ENCODE data around the gene POLR3B. TPM values are rescaled to one million over a fixed set of nuclear protein-coding genes. Genes with fewer than 3 reads are reported as not detected.
"Not testable (repeated sequence)": the region's sequence is repeated elsewhere in the genome, so short reads cannot be mapped to it uniquely, and the experiment has no call there.

Gene POLR3B
- polyA plus RNA-seq, 1 donor, result 6.5 TPM

GRCh38 chr12:106459124-106459523, 101.6 kb downstream of the POLR3B start:
- Histone ChIP-seq H3K4me3 (ENCODE audit: low read length) (no peak overlapping the region), H3K27me3 (ENCODE audit: control insufficient read depth, insufficient read depth, low read length) (no peaks in the 10 kb centered on the region), H3K36me3 (ENCODE audit: control insufficient read depth, insufficient read depth, low read length) (peaks cover 33% of the 10 kb centered on the region), H3K27ac (ENCODE audit: low read length) (no peak overlapping the region), H3K4me1 (ENCODE audit: control insufficient read depth, insufficient read depth, low read length) (no peaks in the 10 kb centered on the region), H3K9me3 (ENCODE audit: control insufficient read depth, low read depth, low read length) (no peaks in the 10 kb centered on the region)
- WGBS (ENCODE audit: insufficient coverage, low lambda C conversion rate), result 100% methylated on average over 3 of the region's 6 CpGs
- no peak for DNase-seq

- no peak overlapping the region for H3K4me3 ChIP-seq (ENCODE audit: low read length)
- H3K27ac ChIP-seq (ENCODE audit: low read length), result no peak overlapping the region
- H3K36me3 ChIP-seq (ENCODE audit: control insufficient read depth, insufficient read depth, low read length), result peaks cover 33% of the 10 kb centered on the region
- WGBS (ENCODE audit: insufficient coverage, low lambda C conversion rate), result 100% methylated on average over 1 of the region's 1 CpG
- no peaks in the 10 kb centered on the region for H3K27me3 ChIP-seq (ENCODE audit: control insufficient read depth, insufficient read depth, low read length)
- no peaks in the 10 kb centered on the region for H3K9me3 ChIP-seq (ENCODE audit: control insufficient read depth, low read depth, low read length)
- DNase-seq, result no peak
- H3K4me1 ChIP-seq (ENCODE audit: control insufficient read depth, insufficient read depth, low read length), result no peaks in the 10 kb centered on the region
Observed at GRCh38 chr12:106459534-106459933, 102.0 kb downstream of the POLR3B start.

- DNase-seq, result no peak
Observed at GRCh38 chr12:106461730-106462129, 104.2 kb downstream of the POLR3B start.

GRCh38 chr12:106465605-106466004, 108.1 kb downstream of the POLR3B start:
- no CpG with 5 or more reads among the region's 4 CpGs for WGBS (ENCODE audit: insufficient coverage, low lambda C conversion rate)
- H3K27me3 ChIP-seq (ENCODE audit: control insufficient read depth, insufficient read depth, low read length); H3K4me3 ChIP-seq (ENCODE audit: low read length); H3K27ac ChIP-seq (ENCODE audit: low read length); H3K36me3 ChIP-seq (ENCODE audit: control insufficient read depth, insufficient read depth, low read length); H3K9me3 ChIP-seq (ENCODE audit: control insufficient read depth, low read depth, low read length); H3K4me1 ChIP-seq (ENCODE audit: control insufficient read depth, insufficient read depth, low read length); DNase-seq: not testable (repeated sequence)

More at GRCh38 chr12:106461730-106462129, 104.2 kb downstream of the POLR3B start:
- Histone ChIP-seq H3K27ac (ENCODE audit: low read length) (no peak overlapping the region), H3K9me3 (ENCODE audit: control insufficient read depth, low read depth, low read length) (no peaks in the 10 kb centered on the region), H3K4me1 (ENCODE audit: control insufficient read depth, insufficient read depth, low read length) (no peaks in the 10 kb centered on the region), H3K27me3 (ENCODE audit: control insufficient read depth, insufficient read depth, low read length) (no peaks in the 10 kb centered on the region), H3K36me3 (ENCODE audit: control insufficient read depth, insufficient read depth, low read length) (peaks cover 28% of the 10 kb centered on the region), H3K4me3 (ENCODE audit: low read length) (no peak overlapping the region)
- no CpG with 5 or more reads among the region's 2 CpGs for WGBS (ENCODE audit: insufficient coverage, low lambda C conversion rate)

GRCh38 chr12:106475662-106476061, 118.1 kb downstream of the POLR3B start:
- H3K36me3 ChIP-seq (ENCODE audit: control insufficient read depth, insufficient read depth, low read length); H3K4me3 ChIP-seq (ENCODE audit: low read length); H3K27ac ChIP-seq (ENCODE audit: low read length); H3K27me3 ChIP-seq (ENCODE audit: control insufficient read depth, insufficient read depth, low read length); H3K9me3 ChIP-seq (ENCODE audit: control insufficient read depth, low read depth, low read length); DNase-seq; H3K4me1 ChIP-seq (ENCODE audit: control insufficient read depth, insufficient read depth, low read length): not testable (repeated sequence)
- no CpG with 5 or more reads among the region's 3 CpGs for WGBS (ENCODE audit: insufficient coverage, low lambda C conversion rate)

- H3K27ac ChIP-seq (ENCODE audit: low read length); H3K9me3 ChIP-seq (ENCODE audit: control insufficient read depth, low read depth, low read length); H3K4me3 ChIP-seq (ENCODE audit: low read length); H3K4me1 ChIP-seq (ENCODE audit: control insufficient read depth, insufficient read depth, low read length); DNase-seq; H3K36me3 ChIP-seq (ENCODE audit: control insufficient read depth, insufficient read depth, low read length); H3K27me3 ChIP-seq (ENCODE audit: control insufficient read depth, insufficient read depth, low read length): not testable (repeated sequence)
- no CpG with 5 or more reads among the region's 18 CpGs for WGBS (ENCODE audit: insufficient coverage, low lambda C conversion rate)
Observed at GRCh38 chr12:106477627-106478026, 120.1 kb downstream of the POLR3B start.

GRCh38 chr12:106480251-106480650, 122.7 kb downstream of the POLR3B start:
- Histone ChIP-seq H3K9me3 (ENCODE audit: control insufficient read depth, low read depth, low read length) (no peaks in the 10 kb centered on the region), H3K27ac (ENCODE audit: low read length) (peak overlapping the region; percentile 38), H3K4me1 (ENCODE audit: control insufficient read depth, insufficient read depth, low read length) (no peaks in the 10 kb centered on the region), H3K4me3 (ENCODE audit: low read length) (no peak overlapping the region), H3K27me3 (ENCODE audit: control insufficient read depth, insufficient read depth, low read length) (no peaks in the 10 kb centered on the region), H3K36me3 (ENCODE audit: control insufficient read depth, insufficient read depth, low read length) (no peaks in the 10 kb centered on the region)
- peak; percentile 58 to 71 for DNase-seq
- no CpG with 5 or more reads among the region's 1 CpG for WGBS (ENCODE audit: insufficient coverage, low lambda C conversion rate)

- H3K36me3 ChIP-seq (ENCODE audit: control insufficient read depth, insufficient read depth, low read length), result no peaks in the 10 kb centered on the region
- 100% methylated on average over 2 of the region's 6 CpGs for WGBS (ENCODE audit: insufficient coverage, low lambda C conversion rate)
- H3K4me3 ChIP-seq (ENCODE audit: low read length), result no peak overlapping the region
- DNase-seq, result no peak
- no peaks in the 10 kb centered on the region for H3K4me1 ChIP-seq (ENCODE audit: control insufficient read depth, insufficient read depth, low read length)
- no peaks in the 10 kb centered on the region for H3K9me3 ChIP-seq (ENCODE audit: control insufficient read depth, low read depth, low read length)
- H3K27ac ChIP-seq (ENCODE audit: low read length), result no peak overlapping the region
- H3K27me3 ChIP-seq (ENCODE audit: control insufficient read depth, insufficient read depth, low read length), result no peaks in the 10 kb centered on the region
Observed at GRCh38 chr12:106481246-106481645, 123.7 kb downstream of the POLR3B start.

- Histone ChIP-seq H3K27ac (ENCODE audit: low read length) (no peak overlapping the region), H3K27me3 (ENCODE audit: control insufficient read depth, insufficient read depth, low read length) (no peaks in the 10 kb centered on the region), H3K9me3 (ENCODE audit: control insufficient read depth, low read depth, low read length) (no peaks in the 10 kb centered on the region), H3K4me1 (ENCODE audit: control insufficient read depth, insufficient read depth, low read length) (no peaks in the 10 kb centered on the region), H3K36me3 (ENCODE audit: control insufficient read depth, insufficient read depth, low read length) (no peaks in the 10 kb centered on the region), H3K4me3 (ENCODE audit: low read length) (no peak overlapping the region)
- DNase-seq, result no peak
- 100% methylated on average over 5 of the region's 5 CpGs for WGBS (ENCODE audit: insufficient coverage, low lambda C conversion rate)
Observed at GRCh38 chr12:106487664-106488063, 130.1 kb downstream of the POLR3B start.

GRCh38 chr12:106488884-106489283, 131.3 kb downstream of the POLR3B start:
- Histone ChIP-seq H3K36me3 (ENCODE audit: control insufficient read depth, insufficient read depth, low read length) (no peaks in the 10 kb centered on the region), H3K27ac (ENCODE audit: low read length) (no peak overlapping the region), H3K4me1 (ENCODE audit: control insufficient read depth, insufficient read depth, low read length) (no peaks in the 10 kb centered on the region), H3K9me3 (ENCODE audit: control insufficient read depth, low read depth, low read length) (no peaks in the 10 kb centered on the region), H3K27me3 (ENCODE audit: control insufficient read depth, insufficient read depth, low read length) (no peaks in the 10 kb centered on the region), H3K4me3 (ENCODE audit: low read length) (no peak overlapping the region)
- no CpG with 5 or more reads among the region's 3 CpGs for WGBS (ENCODE audit: insufficient coverage, low lambda C conversion rate)
- no peak for DNase-seq

GRCh38 chr12:106490264-106490663, 132.7 kb downstream of the POLR3B start:
- Histone ChIP-seq H3K4me3 (ENCODE audit: low read length) (no peak overlapping the region), H3K27me3 (ENCODE audit: control insufficient read depth, insufficient read depth, low read length) (no peaks in the 10 kb centered on the region), H3K9me3 (ENCODE audit: control insufficient read depth, low read depth, low read length) (no peaks in the 10 kb centered on the region), H3K27ac (ENCODE audit: low read length) (no peak overlapping the region), H3K36me3 (ENCODE audit: control insufficient read depth, insufficient read depth, low read length) (no peaks in the 10 kb centered on the region), H3K4me1 (ENCODE audit: control insufficient read depth, insufficient read depth, low read length) (no peaks in the 10 kb centered on the region)
- no peak for DNase-seq
- 97% methylated on average over 5 of the region's 5 CpGs for WGBS (ENCODE audit: insufficient coverage, low lambda C conversion rate)
